HepG2 (cell line): ENCODE measurements around the gene GPC4. TPM values are rescaled to one million over a fixed set of nuclear protein-coding genes. Genes with fewer than 3 reads are reported as not detected.

Experiments
- ATAC-seq: fragments of 200-7000 bp; cut with Tn5 transposase; 3 replicates; pipeline ENCODE4 v1.9.1; 2020; ENCODE audit warnings: mild to moderate bottlenecking, moderate library complexity
- BruUV-seq: library from RNA; stranded (reverse); fragments of 400-500 nt; replicated peaks from 2 replicates; lab custom pipeline; 2021; lab: Mats Ljungman, UMichigan
- CTCF ChIA-PET: fragments of 300-600 bp; formaldehyde crosslinking; extraction: SDS; loops from one replicate; lab custom pipeline; 2021; ENCODE audit warnings: low total read pairs, inconsistent platforms, low intra/inter-chr PET ratio; lab: Yijun Ruan, JAX
- POLR2A ChIA-PET: fragments of 350-600 bp; sonication (Branson Sonifier 250); formaldehyde crosslinking; loops from one replicate; lab custom pipeline; 2020; ENCODE audit warnings: antibody characterized with exemption, inconsistent platforms; lab: Yijun Ruan, JAX
- DNase-seq: peaks from one replicate; pipeline ENCODE4 v3.0.0-alpha.2; 2015; ENCODE audit warnings: low spot score
- FAIRE-seq: peaks from 3 replicates; lab custom pipeline; 2011; peaks lifted over from hg19 to GRCh38; lab: Jason Lieb, UNC
- H2AFZ ChIP-seq: one replicate; pipeline ENCODE4 v1.6.1; 2011; ENCODE audit warnings: low read length, inconsistent platforms
- H3K27ac ChIP-seq: fragments of 300-600 bp; 3 replicates; pipeline ENCODE4 v1.8.0; 2011; ENCODE audit warnings: mixed run types, mild to moderate bottlenecking, mixed read lengths, low read length, inconsistent platforms; ENCODE audit not compliant: insufficient read depth; ENCODE audit errors: extremely low read length
- H3K27me3 ChIP-seq, 2 experiments: fragments of 200-600 bp in 1 of 2; 2 replicates in 1 of 2; 3 replicates in 1 of 2; pipeline versions ENCODE4 v1.6.0 to v1.8.0; 2011; ENCODE audit warnings: low read length in 2 of 2, mild to moderate bottlenecking in 2 of 2, moderate library complexity in 2 of 2, inconsistent platforms in 1 of 2; ENCODE audit not compliant: insufficient read depth in 2 of 2, control insufficient read depth in 1 of 2
- H3K36me3 ChIP-seq, 2 experiments: fragments of 200-600 bp in 1 of 2; replicated peaks in 1 of 2; 2 replicates in 1 of 2; 3 replicates in 1 of 2; pipeline versions ENCODE4 v1.5.1 to v1.8.0; 2011; ENCODE audit warnings: low read length in 2 of 2, inconsistent platforms in 1 of 2; ENCODE audit not compliant: insufficient read depth in 2 of 2, control insufficient read depth in 1 of 2
- H3K4me1 ChIP-seq: 2 replicates; pipeline ENCODE4 v1.5.1; 2012; ENCODE audit warnings: low read length, inconsistent platforms; ENCODE audit not compliant: insufficient read depth
- H3K4me2 ChIP-seq: 2 replicates; pipeline ENCODE4 v1.6.0; 2011; ENCODE audit warnings: low read depth, low read length, inconsistent platforms
- H3K4me3 ChIP-seq, 3 experiments: fragments of 200-600 bp in 1 of 3; sonication (generic), shearing (Covaris generic) in 1 of 3; replicated peaks in 1 of 3; 2 replicates each; pipeline ENCODE4 v1.5.1; 2011 to 2016; ENCODE audit warnings: low read length in 3 of 3, inconsistent platforms in 2 of 3, low read depth in 2 of 3, mild to moderate bottlenecking in 2 of 3, control low read depth in 1 of 3, mixed read lengths in 1 of 3; ENCODE audit not compliant: insufficient read depth in 1 of 3
- H3K79me2 ChIP-seq: one replicate; pipeline ENCODE4 v1.6.1; 2011; ENCODE audit warnings: low read length, inconsistent platforms; ENCODE audit not compliant: insufficient read depth
- H3K9ac ChIP-seq: 2 replicates; pipeline ENCODE4 v1.6.0; 2011; ENCODE audit warnings: mild to moderate bottlenecking, low read depth, low read length, inconsistent platforms; ENCODE audit not compliant: insufficient read depth
- H3K9me3 ChIP-seq: 2 replicates; pipeline ENCODE4 v1.5.1; 2012; ENCODE audit warnings: mild to moderate bottlenecking, low read length
- H4K20me1 ChIP-seq: 2 replicates; pipeline ENCODE4 v1.6.0; 2011; ENCODE audit warnings: inconsistent platforms, mild to moderate bottlenecking, low read length, moderate library complexity; ENCODE audit not compliant: insufficient read depth
- BCL6 ChIP-seq: IDR thresholded peaks from 2 replicates; pipeline ENCODE4 v1.6.1; 2016; ENCODE audit warnings: missing genetic modification reagents, missing compliant biosample characterization
- CEBPB ChIP-seq: IDR thresholded peaks from 2 replicates; pipeline ENCODE4 v1.6.1; 2011; ENCODE audit warnings: low read depth, low read length, improper control_type of control experiment, borderline replicate concordance
- CEBPG ChIP-seq: IDR thresholded peaks from 2 replicates; pipeline ENCODE4 v1.6.1; 2016
- FOXA1 ChIP-seq, 2 experiments: fragments of 450-650 bp in 1 of 2; sonication (generic) in 1 of 2; formaldehyde crosslinking in 1 of 2; IDR thresholded peaks; 2 replicates each; pipeline versions ENCODE4 v1.4.0 to v1.6.1; 2016 to 2020; ENCODE audit warnings: missing genetic modification reagents in 1 of 2
- FOXA3 ChIP-seq: IDR thresholded peaks from 2 replicates; pipeline ENCODE4 v1.6.1; 2016; ENCODE audit warnings: missing genetic modification reagents, missing compliant biosample characterization
- FOXP1 ChIP-seq, 2 experiments: fragments of 450-650 bp in 1 of 2; IDR thresholded peaks; 2 replicates each; pipeline ENCODE4 v1.6.1; 2017 to 2018; ENCODE audit warnings: antibody characterized with exemption in 1 of 2
- HNF4A ChIP-seq: sonication (generic); formaldehyde crosslinking; IDR thresholded peaks from 2 replicates; pipeline ENCODE4 v1.4.0; 2020; ENCODE audit warnings: missing genetic modification reagents
- HOXA9 ChIP-seq: sonication (generic); formaldehyde crosslinking; IDR thresholded peaks from 2 replicates; pipeline ENCODE4 v1.8.1; 2022; ENCODE audit warnings: missing genetic modification reagents, mild to moderate bottlenecking, moderate library complexity, borderline replicate concordance
- KDM5A ChIP-seq: fragments of 200-600 bp; sonication (generic); IDR thresholded peaks from 2 replicates; pipeline ENCODE4 v1.7.0; 2018; ENCODE audit warnings: antibody characterized with exemption, mild to moderate bottlenecking, low read length, borderline replicate concordance
- MEIS2 ChIP-seq: sonication (generic); formaldehyde crosslinking; IDR thresholded peaks from 2 replicates; pipeline ENCODE4 v1.9.0; 2021; ENCODE audit warnings: mild to moderate bottlenecking, missing genetic modification reagents
- PAXIP1 ChIP-seq: sonication (generic); formaldehyde crosslinking; conservative IDR thresholded peaks from 2 replicates; pipeline ENCODE4 v1.4.0; 2020; ENCODE audit warnings: mild to moderate bottlenecking, missing genetic modification reagents, moderate library complexity
- SOX5 ChIP-seq: IDR thresholded peaks from 2 replicates; pipeline ENCODE4 v1.6.1; 2016; ENCODE audit warnings: borderline replicate concordance
- SP4 ChIP-seq: sonication (generic); formaldehyde crosslinking; IDR thresholded peaks from 2 replicates; pipeline ENCODE4 v1.8.1; 2023; ENCODE audit warnings: mild to moderate bottlenecking, missing genetic modification reagents
- TEAD3 ChIP-seq: optimal IDR thresholded peaks from 2 replicates; pipeline ENCODE3; 2016; ENCODE audit warnings: borderline replicate concordance
- ZNF644 ChIP-seq: IDR thresholded peaks from 2 replicates; pipeline ENCODE4 v1.6.1; 2016; ENCODE audit warnings: low read depth
- ZNF737 ChIP-seq: sonication (generic); formaldehyde crosslinking; IDR thresholded peaks from 2 replicates; pipeline ENCODE4 v1.5.0; 2020; ENCODE audit warnings: missing genetic modification reagents, mild to moderate bottlenecking, borderline replicate concordance
- WGBS: methylation state at CpG from one replicate; pipeline ENCODE4 v1.1.6; 2017; ENCODE audit warnings: low lambda C conversion rate; 5-methylcytosine and 5-hydroxymethylcytosine counted together
- in situ Hi-C: cut with HindIII; loops from 2 replicates; pipeline ENCODE4 v1.10.0; 2017; ENCODE audit warnings: low pct_unique_long_range_greater_than_20kb; ENCODE audit not compliant: extremely low pct_ligation_motif_present
- intact Hi-C: fragments of 100-400 bp; cut with micrococcal nuclease; formaldehyde crosslinking; loops from one replicate; pipeline ENCODE4 v1.10.0; 2022; ENCODE audit not compliant: unreplicated experiment
- polyA plus RNA-seq, 8 experiments: library from polyadenylated mRNA; depleted of rRNA in 3 of 8; stranded (reverse) in 7 of 8; unstranded in 1 of 8; fragments of >200 nt; fragmentation: Illumina TruSeq in 4 of 8; extraction: Trizol in 4 of 8; gene quantifications; 2 replicates each; pipeline versions ENCODE4 v1.2.1 to v1.2.3, GENCODE V29; 2011 to 2016; ENCODE audit warnings: low read depth in 4 of 8, missing spikeins in 1 of 8, mixed read lengths in 1 of 8; ENCODE audit not compliant: insufficient read depth in 1 of 8
- total RNA-seq, 5 experiments: library from RNA; depleted of rRNA; stranded (reverse); fragments of >200 nt; fragmentation: Illumina TruSeq; extraction: Trizol; gene quantifications; 2 replicates each; pipeline ENCODE4 v1.2.3, GENCODE V29; 2016; ENCODE audit warnings: low read depth in 1 of 5

GPC4 gene
- total and polyA plus RNA-seq, 2 of the 13 experiments (the other 11 are each of a cell fraction or from before 2014, with no cell fraction given) = 0.29 to 0.38 TPM

- 78% methylated on average over 2 of the region's 5 CpGs for WGBS
- FAIRE-seq = no peak
- in situ Hi-C loops = no loop called here
- no peaks in the 10 kb centered on the region for H3K27me3 ChIP-seq
- TF ChIP-seq SP4 (CRISPR knock-in tag) (no peak), SOX5 (CRISPR knock-in tag) (peak; percentile 18; the same call in 1 of the 2 replicates), HOXA9 (CRISPR knock-in tag) (no peak), FOXP1 (IDR thresholded peaks at IDR 0.05) (no peak), FOXP1 (CRISPR knock-in tag; IDR thresholded peaks at IDR 0.05) (peak; percentile 22; the same call in 1 of the 2 replicates), BCL6 (CRISPR knock-in tag) (peak; percentile 65), FOXA1 (IDR thresholded peaks at IDR 0.05) (no peak), FOXA1 (CRISPR knock-in tag; IDR thresholded peaks at IDR 0.05) (peak; percentile 62), PAXIP1 (CRISPR knock-in tag) (peak; percentile 30; the same call in 1 of the 2 replicates), KDM5A (no peak), MEIS2 (no peak), ZNF737 (CRISPR knock-in tag) (no peak), CEBPB (peak; percentile 60; the same call in 1 of the 2 replicates), HNF4A (CRISPR knock-in tag) (peak; percentile 48), FOXA3 (CRISPR knock-in tag) (peak; percentile 45), TEAD3 (CRISPR knock-in tag) (peak; percentile 55), CEBPG (peak; percentile 39; the same call in 1 of the 2 replicates), ZNF644 (CRISPR knock-in tag) (peak; percentile 61)
- TF ChIP-seq, all 625 proteins: peak for 11
- Histone ChIP-seq H3K4me3 (no peak overlapping the region), H3K9ac (no peak overlapping the region), H2AFZ (no peak overlapping the region), H4K20me1 (no peaks in the 10 kb centered on the region), H3K4me2 (peak overlapping the region; percentile 55), H3K27ac (peak overlapping the region; percentile 43), H3K9me3 (peaks cover 9% of the 10 kb centered on the region; the same call in 1 of the 2 replicates), H3K4me1 (peaks cover 17% of the 10 kb centered on the region), H3K36me3 (no peaks in the 10 kb centered on the region), H3K79me2 (no peaks in the 10 kb centered on the region)
- POLR2A ChIA-PET = no interaction called here
- intact Hi-C loops = no loop called here
- ATAC-seq (peak; percentile 84), DNase-seq (peak; percentile 43)
- BruUV-seq = no TSS peak
- CTCF ChIA-PET = no interaction called here
Measured at GRCh38 chrX:133250184-133251100, 164.8 kb downstream of the GPC4 start.
